A204.1 (cell line): ENCODE measurements around the gene PIK3AP1.

Experiments
- FAIRE-seq: peaks from 2 replicates; lab custom pipeline; 2012; peaks lifted over from hg19 to GRCh38; lab: Jason Lieb, UNC

Gene PIK3AP1

DNA sequence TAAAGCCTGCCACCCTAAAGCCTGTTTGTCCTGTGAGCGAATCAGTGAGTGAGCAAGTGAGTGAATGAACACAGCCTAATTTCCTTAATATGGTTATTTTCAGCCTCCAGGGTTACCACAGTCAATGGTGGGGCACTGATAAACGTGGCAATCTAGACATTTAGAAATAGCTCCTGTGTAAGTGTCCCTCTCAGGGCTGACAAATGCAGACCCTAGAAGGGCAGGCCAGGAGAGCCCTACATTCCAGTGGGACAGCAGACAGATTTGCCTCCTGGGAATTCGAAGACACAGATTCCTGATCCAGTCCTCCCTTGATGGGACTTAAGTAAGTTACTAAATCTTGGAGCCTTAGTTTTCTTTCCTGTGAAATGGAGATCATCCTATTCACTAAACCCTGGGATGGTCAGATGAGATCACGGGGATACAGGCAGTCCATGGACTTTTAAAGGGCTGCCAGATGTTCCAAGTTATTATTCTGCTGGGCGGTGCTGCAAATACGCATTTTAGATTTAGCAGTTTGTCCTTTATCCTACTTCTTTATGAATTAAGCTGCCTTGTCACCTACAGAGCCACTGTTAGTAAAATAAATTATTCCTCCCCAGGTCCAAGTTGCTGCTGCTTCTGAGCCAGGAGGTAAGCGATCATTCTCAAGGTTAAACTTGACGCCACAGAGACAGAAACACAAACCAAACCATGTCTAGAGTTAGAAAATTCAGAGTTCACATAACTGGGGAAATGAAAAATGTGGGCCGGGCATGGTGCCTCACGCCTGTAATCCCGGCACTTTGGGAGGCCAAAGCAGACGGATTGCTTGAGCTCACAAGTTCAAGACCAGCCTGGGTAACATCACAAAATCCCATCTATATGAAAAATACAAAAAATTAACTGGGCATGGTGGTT lies 78.7 kb downstream of the PIK3AP1 start:
- no peak for FAIRE-seq

DNA sequence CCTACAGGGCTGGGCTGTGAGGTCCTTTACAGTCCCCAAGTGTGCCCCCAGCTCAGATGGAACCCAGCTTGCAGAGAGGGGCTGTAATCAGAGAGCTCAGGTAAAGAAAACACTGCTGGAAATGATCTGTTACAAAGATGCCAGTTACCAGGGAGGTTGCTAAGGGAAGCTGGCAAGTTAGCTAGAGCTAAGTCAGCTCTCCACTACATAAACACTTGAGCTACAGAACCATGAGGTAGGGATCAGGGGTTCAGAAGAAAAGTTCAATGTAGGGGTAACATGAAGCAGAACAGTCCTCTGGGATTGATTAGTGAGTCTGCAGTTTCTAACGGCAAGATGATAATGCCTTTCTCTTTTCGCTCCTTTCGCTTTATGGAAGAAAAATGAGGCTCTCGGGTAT lies 80.4 kb downstream of the PIK3AP1 start:
- no peak for FAIRE-seq

DNA sequence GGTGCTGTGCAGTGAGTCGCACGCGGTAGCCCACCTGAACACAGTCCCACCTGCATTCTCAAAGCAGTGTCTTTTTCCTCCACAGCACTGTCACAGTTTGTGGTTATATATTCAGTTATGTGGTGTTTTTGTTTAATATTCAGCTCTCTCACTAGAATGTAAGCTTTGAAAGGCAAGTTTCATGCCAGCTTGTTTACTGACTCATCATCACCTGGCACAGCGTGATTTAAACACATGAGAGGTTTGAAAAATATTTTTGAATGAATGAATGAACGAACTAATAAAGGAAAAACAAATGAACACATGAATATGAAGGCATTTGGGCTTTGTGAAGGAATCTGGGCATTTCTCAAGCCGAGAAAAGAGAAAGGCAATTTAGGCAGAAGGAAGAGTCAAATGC lies 81.6 kb downstream of the PIK3AP1 start:
- FAIRE-seq, result no peak

DNA sequence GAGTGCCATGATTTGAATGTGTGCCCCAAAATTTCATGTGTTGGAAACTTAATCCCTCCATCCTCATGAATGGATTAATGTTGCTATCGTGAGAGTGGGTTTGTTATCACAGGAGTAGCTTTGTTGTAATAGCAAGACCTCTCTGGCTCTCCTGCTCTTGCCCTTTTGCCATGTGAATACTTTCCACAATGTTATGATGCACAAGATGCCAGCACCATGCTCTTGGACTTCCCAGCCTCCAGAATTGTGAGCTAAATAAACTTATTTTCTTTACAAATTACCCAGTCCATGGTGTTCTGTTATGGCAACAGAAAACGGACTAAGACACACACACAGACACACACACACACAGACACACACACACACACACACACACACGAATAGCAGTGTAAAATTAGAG lies 82.2 kb downstream of the PIK3AP1 start:
- FAIRE-seq, result no peak

DNA sequence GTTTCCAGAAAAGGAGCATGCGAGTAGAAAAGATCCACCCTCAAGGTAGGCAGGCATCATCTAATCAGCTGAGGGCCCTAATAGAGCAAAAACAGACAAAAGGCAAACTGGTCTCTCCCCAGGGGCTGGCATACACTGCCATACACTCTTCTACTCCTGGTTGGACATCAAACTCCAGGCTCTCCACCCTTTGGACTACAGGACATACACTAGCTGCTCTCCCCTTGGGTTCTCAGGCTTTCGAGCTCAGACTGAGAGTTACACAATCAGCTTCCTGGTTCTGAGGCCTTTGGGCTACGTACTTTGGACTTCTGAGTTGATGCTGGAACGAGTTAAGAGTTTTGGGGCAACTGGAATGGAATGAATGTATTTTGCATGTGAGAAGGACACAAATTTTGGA lies 82.6 kb downstream of the PIK3AP1 start:
- FAIRE-seq, result no peak

DNA sequence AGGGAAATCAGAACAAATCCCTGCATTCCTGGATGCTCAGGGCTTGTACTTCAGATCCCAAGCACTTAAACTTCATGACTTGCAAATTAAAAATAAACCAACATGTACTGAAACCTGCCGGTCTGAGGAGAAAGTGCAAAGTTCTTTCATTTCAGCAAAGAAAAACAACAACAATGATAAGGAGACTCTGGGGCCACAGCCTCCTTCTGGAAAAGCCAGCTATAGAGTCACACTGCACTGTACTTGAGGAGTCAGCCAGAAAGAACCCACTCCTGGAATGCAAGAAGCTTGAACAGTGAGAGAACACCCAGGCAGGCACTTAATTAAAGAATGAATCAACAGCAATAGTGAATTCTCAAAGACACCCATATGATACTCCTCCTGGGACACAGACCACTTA lies 83.8 kb downstream of the PIK3AP1 start:
- FAIRE-seq, result no peak

DNA sequence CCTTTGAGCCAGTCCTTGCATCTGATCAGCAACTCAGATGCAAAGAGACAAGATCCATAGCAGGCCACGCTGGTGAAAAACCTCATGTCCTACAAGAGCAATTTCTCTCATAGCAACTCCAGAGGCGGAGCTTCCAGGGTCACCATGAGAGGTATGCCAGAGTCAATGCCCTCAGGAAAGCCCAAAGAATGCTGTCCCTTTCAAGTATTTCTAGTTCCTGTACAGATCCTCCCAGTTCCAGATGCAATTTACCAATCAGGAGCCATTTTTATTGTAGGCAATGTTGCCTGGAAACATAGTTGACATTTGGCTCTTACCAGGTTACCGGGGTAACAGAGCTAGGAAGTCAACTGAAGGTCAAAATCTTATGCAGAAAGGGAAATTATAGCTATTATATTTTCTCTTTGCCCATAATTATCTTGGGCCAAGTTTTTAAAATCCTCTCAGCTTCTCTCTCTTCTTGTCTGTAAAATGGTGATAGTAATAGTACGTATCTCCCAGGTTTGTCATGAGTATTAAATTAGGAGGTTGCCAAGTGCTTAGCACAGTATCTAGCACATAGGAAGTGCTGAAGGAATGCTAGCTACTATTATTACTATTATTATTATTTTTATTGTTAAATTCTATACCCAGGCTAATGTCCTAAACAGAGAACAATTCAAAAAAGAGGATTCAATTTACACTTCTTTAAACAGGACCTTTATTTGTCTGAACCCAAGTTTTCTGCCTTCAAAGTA lies 87.2 kb downstream of the PIK3AP1 start:
- no peak for FAIRE-seq

DNA sequence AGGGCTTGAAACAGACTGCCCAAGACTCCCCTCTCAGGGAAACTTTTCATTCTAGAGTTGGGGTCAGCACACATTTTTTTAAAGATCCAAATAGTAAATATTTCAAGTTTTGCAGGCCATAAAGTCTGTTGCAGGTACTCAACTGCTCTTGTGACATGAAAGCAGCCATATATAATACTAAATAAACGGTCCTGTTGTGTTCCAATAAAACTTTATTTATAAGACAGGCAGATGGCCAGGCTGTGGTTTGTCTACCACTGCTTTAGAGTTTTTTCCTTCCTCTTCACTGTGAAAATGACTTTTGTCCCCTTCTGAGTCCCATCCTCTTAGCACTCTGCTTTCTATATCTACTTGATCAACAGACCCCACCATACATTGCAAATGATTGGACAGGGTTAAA lies 93.0 kb downstream of the PIK3AP1 start:
- no peak for FAIRE-seq

DNA sequence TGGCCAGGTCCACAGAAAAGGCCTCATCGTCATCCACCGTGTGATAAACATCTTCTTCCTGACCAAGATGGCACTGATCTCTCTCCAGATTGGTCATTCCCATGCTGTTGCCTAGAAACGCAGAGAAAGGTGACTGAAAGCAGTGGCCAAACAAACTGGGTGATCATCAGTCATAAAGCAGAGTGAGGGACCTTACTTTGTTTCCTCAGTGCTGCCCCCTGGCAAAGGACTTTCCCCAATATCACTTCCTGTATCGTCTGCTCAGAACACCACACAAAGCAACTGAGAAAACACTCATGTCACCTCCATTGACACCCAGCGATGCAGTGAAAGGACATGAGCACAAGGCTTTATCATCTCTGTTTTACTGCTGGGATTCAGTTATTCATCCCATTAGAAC lies 93.5 kb downstream of the PIK3AP1 start:
- no peak for FAIRE-seq

DNA sequence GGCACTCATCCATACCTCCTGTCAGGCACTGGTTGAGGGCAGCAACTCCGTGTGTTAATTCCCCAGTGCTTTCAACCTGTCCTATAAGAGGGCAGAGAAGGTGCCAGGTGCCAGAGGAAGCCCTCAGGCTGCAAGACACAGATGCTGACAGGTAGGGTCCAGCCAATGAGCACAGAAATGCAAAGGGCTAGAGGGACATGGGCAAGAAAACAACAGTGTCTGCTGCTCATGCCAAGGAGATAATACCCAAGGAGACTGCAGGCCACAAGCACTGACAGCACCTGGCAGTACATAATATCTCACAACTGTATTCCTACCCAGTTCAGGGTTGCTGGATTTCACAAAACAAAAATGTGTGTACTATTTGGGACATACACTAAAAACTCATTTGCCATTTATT lies 95.1 kb downstream of the PIK3AP1 start:
- FAIRE-seq, result no peak

DNA sequence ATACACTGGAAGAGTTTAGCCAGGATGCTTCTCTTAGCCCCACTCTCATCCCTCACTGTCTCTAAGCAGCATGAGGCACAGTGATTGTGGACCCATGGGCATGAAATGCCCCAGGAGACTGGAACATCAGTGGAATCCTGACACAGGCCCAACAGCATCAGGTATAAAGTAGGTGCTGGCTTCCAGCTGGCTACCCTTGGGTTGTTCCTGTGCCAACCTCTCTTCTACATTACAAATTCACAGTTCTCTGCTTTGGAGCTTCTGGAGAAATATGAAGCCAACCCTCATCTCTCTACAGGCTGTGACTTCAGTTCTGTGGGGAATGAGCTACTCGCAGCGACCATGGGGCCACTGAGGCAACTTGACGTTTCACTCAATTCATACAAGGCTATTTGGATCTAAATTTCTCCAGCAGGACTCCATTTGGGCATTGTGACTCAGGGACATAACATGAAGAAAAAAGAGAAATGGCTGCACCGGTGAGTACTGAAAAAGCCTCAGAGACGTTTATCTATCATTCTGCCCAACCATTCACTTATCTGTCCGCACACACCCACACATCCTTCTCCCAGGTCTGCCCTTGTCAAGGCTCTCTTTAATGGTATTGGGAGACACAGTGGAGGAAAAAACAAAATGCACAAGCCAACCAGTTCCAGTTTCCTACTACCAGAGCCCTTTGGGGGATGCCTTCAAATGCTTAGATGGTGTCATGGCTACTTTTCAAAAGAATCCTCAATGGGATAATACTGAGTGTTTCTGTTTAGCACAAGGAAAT lies 98.1 kb downstream of the PIK3AP1 start:
- no peak for FAIRE-seq

DNA sequence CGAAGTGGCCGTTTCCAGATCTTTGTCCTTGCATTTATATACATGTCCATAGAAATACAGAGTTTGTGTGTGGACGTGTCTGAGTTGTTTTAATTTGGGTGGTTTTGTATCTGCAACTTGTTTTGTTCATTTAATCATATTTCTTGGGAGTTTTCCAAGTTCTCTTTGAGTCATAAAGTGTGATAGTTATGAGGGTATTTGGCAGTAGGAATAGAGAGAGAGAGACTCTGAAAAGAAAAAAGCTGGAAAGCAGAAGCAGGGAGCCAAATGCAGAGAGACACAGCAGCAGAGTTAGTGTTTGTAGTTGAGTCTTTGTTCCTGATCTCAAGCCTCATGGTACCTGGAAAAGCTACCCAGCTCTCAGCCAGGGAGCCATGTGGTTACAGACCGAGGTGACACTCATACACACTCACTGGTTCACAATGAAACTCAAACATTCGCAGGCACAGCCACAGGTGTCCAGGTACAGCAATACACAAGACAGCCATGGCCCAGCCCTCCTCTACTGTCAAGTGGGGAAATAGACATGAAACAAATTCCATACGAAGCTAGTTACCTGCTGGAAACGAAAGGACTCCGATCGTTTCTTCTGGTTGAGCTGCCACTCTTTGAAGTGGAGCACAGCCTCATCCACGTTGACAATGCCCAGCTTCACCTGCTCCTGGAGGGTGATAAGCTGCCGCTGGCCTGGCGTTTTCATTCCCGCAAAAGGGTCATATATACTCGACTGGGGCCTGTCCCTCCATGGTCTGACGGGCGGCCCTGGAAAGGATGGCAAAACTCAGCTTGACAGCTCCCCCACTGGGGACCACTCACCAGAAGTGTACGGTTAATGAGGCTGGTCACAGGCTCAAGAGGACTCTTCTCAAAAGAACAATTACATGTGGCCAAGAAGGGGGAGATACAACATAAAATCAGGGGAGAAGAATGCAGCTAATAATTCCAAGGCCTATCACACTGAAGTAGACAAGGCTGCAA lies 100.2 kb downstream of the PIK3AP1 start:
- no peak for FAIRE-seq

DNA sequence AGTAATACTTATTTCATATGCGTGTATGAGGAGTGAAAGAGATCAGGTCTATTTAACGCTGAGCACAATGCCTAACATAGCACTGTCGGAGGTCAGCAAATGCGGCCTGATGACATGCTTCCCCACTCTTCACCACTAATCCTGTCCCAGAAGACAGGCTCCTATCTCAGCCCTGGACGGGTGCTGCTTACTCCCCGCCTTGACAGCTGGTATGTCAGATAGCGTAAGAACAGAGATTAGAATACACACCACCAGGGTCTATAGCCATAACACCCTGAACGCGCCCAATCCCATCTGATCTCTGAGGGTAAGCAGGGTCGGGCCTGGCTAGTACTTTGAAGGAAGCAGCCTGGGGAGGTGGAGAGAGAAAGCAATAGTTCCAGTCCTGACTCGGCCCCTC lies 101.2 kb downstream of the PIK3AP1 start:
- FAIRE-seq, result no peak

DNA sequence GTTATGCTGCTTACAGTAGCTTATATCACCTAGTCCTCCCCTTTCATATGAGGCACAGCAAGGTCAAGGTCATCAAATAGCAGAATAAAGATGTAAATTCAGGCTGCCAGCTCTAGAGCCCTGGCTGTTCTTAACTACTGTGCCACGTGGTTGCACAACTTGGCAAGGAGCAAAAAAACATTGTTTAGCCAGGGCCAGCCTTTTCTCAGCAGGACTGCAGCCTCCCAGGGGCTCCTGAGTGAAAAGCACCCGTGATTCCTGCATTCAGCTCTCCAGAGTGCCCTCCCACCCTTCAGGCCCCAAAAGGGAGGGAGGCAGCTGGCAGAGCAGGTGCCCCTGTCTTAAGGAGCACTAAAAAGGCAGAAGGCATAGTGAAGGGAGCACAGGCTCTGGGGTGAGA lies 101.7 kb downstream of the PIK3AP1 start:
- no peak for FAIRE-seq

DNA sequence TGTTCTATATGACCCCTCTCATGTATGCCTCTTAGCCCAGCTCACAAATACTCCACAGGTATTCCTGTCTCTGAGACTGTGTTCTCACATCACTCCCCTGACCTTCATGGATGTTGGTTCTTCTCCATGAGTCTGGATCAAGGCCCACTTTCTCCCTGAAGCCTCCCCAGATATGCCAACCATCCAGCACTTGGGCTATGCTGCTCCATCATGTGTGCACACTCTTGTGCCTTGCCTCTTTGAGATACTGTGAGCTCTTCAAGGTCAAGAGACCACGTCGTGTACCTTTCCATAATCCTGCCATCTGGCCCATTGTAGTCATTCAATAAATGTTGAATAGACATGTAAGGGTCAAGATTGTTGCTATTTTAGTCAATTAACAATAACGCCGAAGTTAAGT lies 103.4 kb downstream of the PIK3AP1 start:
- no peak for FAIRE-seq

DNA sequence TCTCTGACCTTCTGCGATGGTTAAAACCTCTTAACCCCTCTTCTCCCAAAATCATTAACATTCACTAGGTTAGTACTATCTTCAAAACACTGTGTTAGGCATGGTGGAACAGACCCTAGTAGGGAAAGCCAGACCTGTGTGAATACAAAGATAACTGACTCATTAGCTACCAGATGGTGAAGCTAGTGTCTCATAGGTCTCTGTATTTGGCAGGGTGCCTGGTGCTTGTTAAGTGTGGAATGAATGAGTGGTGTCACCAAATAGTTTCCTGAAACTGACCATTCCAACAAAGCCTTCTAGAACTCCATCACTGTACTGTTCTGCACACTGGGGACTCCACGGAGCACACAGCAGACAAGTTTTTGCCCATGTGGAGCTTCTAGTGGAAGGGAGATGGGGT lies 105.8 kb downstream of the PIK3AP1 start:
- FAIRE-seq, result no peak

DNA sequence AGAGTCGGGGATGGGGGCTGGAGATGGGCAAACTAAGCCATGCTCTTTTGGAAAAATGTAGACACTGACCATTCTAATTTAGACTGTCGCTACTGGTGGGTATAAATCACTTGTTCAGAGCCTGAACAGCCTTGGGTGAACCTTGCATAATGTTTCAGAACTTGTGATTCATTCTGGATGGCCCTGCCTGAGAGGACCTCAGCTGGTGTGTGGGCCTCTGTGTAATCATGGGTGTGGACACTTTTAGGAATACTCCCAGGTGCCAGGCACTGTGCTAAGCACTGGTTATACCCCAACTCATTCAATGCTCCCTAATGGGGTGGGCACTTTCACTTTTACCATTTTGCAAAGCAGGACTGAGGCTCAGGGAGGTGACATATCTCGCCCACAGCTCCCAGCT lies 106.7 kb downstream of the PIK3AP1 start:
- no peak for FAIRE-seq

DNA sequence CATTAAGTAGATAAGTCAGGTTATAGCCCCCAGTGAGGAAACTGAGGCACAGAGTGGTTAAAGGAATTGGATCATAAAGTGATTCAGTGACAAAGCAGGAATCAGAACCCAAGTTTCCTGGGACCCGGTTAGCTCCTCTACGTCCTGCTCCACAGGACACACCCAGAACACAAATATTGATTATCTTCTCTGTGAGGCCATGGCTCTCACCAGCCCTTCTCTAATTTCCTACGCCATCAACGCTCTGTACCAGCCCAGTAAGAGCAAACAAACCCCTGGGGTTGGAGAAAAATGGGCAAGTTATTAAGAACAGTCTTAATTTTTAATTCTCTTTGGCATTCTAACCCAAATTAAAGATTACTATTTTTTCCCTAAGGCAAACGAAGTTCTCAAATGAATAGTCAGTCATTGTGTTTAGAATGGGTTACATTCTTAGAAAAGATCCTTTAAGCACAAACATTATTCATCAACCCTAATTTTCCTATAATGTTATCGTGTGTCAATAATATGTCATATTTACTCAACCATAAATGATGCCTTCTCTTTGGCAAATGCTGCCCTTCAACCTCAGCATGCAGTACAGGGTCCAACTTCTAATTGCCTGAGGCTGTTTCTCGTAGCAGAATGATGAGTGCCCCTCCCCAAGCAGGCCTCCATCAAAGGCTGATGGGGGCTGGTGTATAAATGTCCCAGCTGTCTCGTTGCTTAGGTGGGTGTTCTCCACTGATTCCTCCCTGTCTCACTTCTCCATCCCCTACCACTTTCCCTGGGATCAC lies 108.1 kb downstream of the PIK3AP1 start:
- no peak for FAIRE-seq

DNA sequence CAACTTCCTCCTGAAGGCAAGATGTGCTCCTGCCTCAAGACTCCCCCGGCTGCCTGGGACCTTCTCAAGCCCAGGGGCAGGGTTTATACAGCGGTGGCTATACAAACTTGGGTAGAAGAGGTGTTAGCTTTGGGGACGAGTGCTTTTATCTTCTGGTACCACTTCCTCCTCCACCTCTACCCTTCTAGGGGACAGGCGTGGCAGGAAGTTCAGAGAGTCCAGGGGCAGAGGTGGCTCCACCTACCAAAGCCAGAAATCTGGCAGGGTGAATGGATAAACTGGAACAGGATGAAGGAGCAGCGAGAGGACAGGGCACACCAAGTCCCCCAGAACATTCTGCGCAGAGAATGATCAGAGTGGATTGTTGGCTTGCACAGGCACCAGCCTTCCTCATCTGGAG lies 109.5 kb downstream of the PIK3AP1 start:
- FAIRE-seq, result no peak

DNA sequence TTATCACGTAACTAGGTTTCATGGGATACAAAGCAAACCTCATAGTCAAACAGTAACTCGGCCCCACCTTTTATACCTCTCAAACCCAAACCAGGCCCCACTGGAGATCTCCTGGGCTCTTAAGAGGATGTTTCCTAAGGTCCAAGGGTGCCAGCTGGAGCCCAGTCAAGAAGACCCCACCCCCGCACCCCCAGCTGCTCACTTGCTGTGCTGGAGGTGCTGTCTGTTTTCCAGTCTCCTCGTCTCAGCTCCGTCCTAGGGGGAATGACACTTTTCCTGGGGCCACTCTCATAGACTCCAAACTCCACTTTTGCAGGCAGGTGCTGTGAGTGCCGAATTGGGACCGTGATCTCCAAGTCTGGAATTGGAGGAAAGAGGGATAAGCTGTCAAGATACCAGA lies 110.8 kb downstream of the PIK3AP1 start:
- FAIRE-seq, result no peak

DNA sequence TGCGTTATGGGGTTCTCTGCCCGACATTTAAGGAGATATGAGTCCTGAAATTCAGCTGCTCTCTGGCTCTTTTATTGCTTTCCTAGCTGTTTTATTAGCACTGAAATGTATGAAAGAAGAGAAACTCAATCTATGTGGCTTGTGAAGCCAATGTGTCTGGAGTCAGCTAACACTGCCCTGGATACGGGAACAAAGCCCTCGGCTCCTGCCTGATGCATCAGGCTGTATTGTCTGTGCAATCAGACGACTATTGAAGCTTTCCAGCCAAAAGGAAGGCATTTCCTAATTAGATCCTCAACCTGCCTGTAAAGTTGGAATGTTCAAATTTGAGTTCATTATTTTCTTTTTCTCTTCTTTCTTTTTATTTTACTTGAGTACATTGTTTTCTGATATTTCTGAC lies 111.5 kb downstream of the PIK3AP1 start:
- no peak for FAIRE-seq
